ENCODE data around the gene OSBPL10.

- TF ChIP-seq EZH2phosphoT487 (IDR thresholded peaks at IDR 0.05; ENCODE audit: insufficient read depth, low read depth) (no peak), EZH2 (IDR thresholded peaks at IDR 0.05; ENCODE audit: insufficient read depth, poor library complexity, severe bottlenecking) (no peak)
These were observed 190.6 kb downstream of the OSBPL10 start for GRCh38 chr3:31790193-31791089.

Data from GM23248 (cell line).